Measurements from ENCODE around the gene DEPP1. TPM values are rescaled to one million over a fixed set of nuclear protein-coding genes. Genes with fewer than 3 reads are reported as not detected.

DEPP1 gene
- total RNA-seq, 4 donors from 2014 or later, result 47.3 to 144 (median 72.7) TPM

- DNase-seq (ENCODE audit: low spot score in 2 of 2), result no peak
- no peak for TF ChIP-seq POLR2A (IDR thresholded peaks at IDR 0.05)
- TF ChIP-seq CTCF (IDR thresholded peaks at IDR 0.05), result no peak
- intact Hi-C loops (cut with DNase I; ENCODE audit: low total_unique reads), result loop anchor here (5.0 kb wide), 1 partner anchor 43 kb away; no protein-coding TSS in a partner anchor
- H3K4me3 ChIP-seq (ENCODE audit: low read depth, poor library complexity, severe bottlenecking), result no peak overlapping the region
- WGBS, 2 donors, result 52 to 64% methylated on average over 10 of the region's 10 CpGs
These were observed 2.9 kb downstream of the DEPP1 start for GRCh38 chr10:44975431-44976331.

GRCh38 chr10:44974628-44975430 lies 3.8 kb downstream of the DEPP1 start:
- DNase-seq (ENCODE audit: low spot score in 2 of 2), result peak in 1 of 2 donors; percentile 94
- no peak overlapping the region for H3K4me3 ChIP-seq (ENCODE audit: low read depth, poor library complexity, severe bottlenecking)
- intact Hi-C loops (cut with DNase I; ENCODE audit: low total_unique reads), result loop anchor here (5.0 kb wide), 1 partner anchor 43 kb away; no protein-coding TSS in a partner anchor
- 3% methylated on average over 32 to 46 of the region's 46 CpGs for WGBS, 2 donors
- peak in 2 of 3 donors; percentile 72 to 79 for TF ChIP-seq CTCF (IDR thresholded peaks at IDR 0.05)
- TF ChIP-seq POLR2A (IDR thresholded peaks at IDR 0.05), result no peak

- TF ChIP-seq CTCF (IDR thresholded peaks at IDR 0.05) (no peak), POLR2A (IDR thresholded peaks at IDR 0.05) (no peak)
- no peak for DNase-seq (ENCODE audit: low spot score in 2 of 2)
- intact Hi-C loops (cut with DNase I; ENCODE audit: low total_unique reads), result no loop called here
- 38 to 43% methylated on average over 7 of the region's 7 CpGs for WGBS, 2 donors
- H3K4me3 ChIP-seq (ENCODE audit: low read depth, poor library complexity, severe bottlenecking), result no peak overlapping the region
These were observed 4.5 kb downstream of the DEPP1 start for GRCh38 chr10:44974082-44974627.

- H3K4me3 ChIP-seq (ENCODE audit: low read depth, poor library complexity, severe bottlenecking), result no peak overlapping the region
- DNase-seq (ENCODE audit: low spot score in 2 of 2), result no peak
- WGBS, 2 donors, result 69 to 72% methylated on average over 17 to 18 of the region's 18 CpGs
- intact Hi-C loops (cut with DNase I; ENCODE audit: low total_unique reads), result no loop called here
- no peak for TF ChIP-seq POLR2A (IDR thresholded peaks at IDR 0.05)
- TF ChIP-seq CTCF (IDR thresholded peaks at IDR 0.05), result no peak
These were observed 5.1 kb downstream of the DEPP1 start for GRCh38 chr10:44973323-44974081.

GRCh38 chr10:44972874-44973306 lies 5.7 kb downstream of the DEPP1 start:
- WGBS, 2 donors, result 85 to 94% methylated on average over 6 of the region's 6 CpGs
- no peak for TF ChIP-seq CTCF (IDR thresholded peaks at IDR 0.05)
- TF ChIP-seq POLR2A (IDR thresholded peaks at IDR 0.05), result no peak
- no peak overlapping the region for H3K4me3 ChIP-seq (ENCODE audit: low read depth, poor library complexity, severe bottlenecking)
- intact Hi-C loops (cut with DNase I; ENCODE audit: low total_unique reads), result no loop called here
- DNase-seq (ENCODE audit: low spot score in 2 of 2), result no peak

Data from lower leg skin (tissue), 4 donors.